Measurements from ENCODE around the gene AHRR.
"Not testable (repeated sequence)": the region's sequence is repeated elsewhere in the genome, so short reads cannot be mapped to it uniquely, and the experiment has no call there.

AHRR gene

GRCh38 chr5:478369-478981 is 157.0 kb downstream of the AHRR start:
- no peak for DNase-seq

DNA sequence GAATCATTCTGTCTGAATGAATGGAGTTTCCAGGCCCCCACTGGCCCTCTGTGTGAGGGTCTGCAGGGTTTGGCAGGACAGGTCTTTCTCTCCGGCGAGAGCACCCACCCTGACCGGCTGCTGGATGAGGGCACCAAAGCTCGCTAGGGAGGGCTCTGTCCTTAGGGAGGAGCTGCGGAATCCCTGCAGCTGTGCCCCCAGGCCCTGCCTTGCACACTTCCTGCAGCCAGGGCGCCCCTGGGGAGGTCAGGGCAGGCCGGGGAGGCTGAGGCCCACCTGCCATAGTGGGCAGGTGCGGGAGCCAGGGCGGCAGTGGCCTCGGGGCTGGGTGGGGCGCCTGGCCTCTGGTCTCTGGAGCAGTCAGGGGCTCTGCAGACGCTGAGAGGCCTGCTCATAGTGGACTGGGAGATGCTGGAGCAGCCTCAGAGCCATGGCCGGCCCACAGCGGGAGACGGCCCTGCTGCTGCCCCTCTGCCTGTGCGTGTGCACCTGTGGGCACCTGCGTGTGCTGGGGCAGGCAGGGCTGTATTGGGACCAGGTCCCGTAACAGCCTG is 157.5 kb downstream of the AHRR start:
- no peak for DNase-seq

GRCh38 chr5:479566-480319 is 158.2 kb downstream of the AHRR start:
- DNase-seq = no peak

DNA sequence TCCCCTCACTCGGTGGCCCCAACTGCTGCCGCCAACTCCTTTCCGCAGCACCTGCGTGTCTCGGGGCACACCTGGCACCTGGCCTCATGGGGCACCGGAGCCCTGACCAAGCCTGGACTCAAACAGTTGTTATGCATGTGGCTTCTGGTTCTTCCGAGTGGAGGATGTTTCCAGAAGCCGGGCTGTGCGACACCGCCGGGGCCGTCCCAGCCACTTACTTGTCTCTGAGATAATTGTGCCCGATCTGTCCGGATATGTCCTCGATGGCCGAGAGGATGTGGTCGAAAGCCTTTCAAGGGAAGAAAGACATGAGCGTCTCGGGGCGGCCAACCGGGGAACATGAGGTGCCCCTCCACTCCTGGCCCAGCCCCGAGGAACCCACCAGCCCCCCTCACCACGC is 159.8 kb downstream of the AHRR start:
- no peak for DNase-seq

DNA sequence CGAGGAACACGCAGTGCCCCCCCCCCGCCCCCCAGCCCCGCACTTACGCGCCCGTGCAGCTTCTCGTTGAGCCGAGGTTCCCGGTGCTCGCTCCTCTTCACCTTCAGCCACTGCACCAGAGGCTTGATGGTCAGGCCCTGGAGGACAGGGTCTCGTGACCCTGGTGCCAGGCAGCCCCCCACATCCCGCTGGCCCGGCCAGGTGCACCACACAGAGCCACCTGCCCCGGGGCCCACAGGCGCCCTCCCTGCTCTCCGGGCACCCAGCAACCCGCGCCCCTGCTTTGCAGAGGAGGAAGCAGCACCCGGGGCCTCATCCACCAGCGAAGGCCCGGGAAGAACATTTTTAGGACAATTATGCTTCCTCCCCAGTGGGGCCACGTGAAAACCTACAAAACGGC is 160.5 kb downstream of the AHRR start:
- DNase-seq = no peak

- no peak for DNase-seq
These were observed 161.0 kb downstream of the AHRR start for GRCh38 chr5:482506-482905.

DNA sequence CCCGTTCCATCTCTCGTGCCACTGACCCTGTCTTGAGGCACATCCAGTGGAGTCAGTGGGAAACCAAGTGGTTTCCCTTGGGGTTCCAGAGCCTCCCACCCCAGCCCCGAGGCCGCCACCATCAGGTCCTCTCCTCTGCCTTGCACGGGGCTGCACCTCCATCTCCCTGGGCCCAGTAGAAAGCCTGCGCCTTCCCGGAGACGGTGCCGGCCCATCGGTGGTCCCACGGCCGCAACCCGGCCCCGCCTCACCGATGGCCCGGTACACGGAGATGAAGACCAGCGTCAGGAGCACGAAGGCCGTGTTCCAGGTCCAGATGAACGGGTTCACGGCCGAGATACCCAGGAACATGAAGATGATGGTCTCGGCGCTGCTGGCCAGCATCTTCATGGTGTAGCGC is 161.5 kb downstream of the AHRR start:
- DNase-seq = no peak

GRCh38 chr5:483434-484140 is 162.1 kb downstream of the AHRR start:
- DNase-seq = no peak

DNA sequence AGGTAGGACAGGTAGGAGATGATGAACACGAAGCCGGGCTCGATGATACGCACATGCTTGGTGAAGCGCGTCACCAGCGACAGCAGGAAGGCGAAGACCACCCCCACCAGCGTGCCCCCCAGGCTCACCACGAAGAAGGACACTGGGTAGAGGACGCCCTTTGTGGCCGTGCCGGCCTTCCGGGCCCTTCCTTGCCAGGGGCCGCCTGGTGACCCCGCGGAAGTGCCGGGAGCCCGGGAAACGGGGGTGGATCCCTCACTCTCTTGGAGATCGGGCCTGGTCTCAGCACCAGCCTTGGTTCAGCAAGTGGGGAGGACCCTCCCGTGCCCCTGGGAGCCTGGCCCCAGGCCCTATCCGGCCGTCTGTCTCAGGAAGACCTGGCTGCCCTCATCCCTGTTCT is 163.0 kb downstream of the AHRR start:
- DNase-seq = no peak

DNA sequence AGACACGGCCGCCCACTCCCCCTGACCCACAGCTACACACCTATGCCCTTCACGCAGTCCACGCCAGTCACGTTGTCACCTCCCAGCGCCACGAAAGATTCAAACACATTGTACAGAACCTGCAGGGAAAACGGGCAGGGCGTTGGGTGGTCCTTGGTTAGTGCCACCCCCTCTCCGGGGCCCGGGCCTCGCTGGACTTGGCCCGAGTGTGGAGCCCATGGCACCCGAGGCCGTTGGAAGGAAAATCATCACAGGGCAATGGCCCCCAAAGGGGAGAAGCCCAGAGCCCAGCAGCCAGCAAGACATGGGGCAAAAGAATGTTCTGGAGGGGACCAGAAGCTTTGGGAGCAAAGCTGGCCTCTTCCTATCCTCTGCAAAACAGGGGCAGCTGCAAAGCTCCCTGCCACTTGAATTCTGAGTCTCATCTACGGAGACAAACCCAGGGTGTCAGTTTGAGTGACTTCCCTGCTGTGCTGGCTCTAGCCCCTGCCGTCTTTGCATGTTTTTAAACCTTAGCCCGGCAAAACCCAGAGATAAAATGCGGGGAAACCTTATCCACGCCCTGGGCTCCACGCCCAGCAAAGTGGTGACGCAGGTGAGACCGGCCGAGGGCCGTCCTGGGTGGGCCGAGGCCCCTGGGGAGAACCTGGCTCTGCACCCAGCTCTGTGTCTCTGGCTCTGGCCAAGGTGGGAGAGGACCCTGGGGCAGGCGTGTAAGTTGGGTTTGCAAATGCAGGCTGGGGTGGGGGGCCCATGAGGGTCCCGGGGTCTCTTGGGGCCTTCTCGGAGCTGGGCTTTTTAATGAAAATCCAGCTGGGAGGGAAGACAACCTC is 163.8 kb downstream of the AHRR start:
- no peak for DNase-seq

GRCh38 chr5:485946-486491 is 164.5 kb downstream of the AHRR start:
- DNase-seq = no peak

- DNase-seq = not testable (repeated sequence)
These were observed 165.1 kb downstream of the AHRR start for GRCh38 chr5:486597-486996.

Data from NCI-H774 (cell line).